ENCODE results near the gene SPI1. TPM values are rescaled to one million over a fixed set of nuclear protein-coding genes. Genes with fewer than 3 reads are reported as not detected.

Gene SPI1
- total RNA-seq, 2 experiments from 2014 or later: 71.2 to 79.6 TPM

DNA sequence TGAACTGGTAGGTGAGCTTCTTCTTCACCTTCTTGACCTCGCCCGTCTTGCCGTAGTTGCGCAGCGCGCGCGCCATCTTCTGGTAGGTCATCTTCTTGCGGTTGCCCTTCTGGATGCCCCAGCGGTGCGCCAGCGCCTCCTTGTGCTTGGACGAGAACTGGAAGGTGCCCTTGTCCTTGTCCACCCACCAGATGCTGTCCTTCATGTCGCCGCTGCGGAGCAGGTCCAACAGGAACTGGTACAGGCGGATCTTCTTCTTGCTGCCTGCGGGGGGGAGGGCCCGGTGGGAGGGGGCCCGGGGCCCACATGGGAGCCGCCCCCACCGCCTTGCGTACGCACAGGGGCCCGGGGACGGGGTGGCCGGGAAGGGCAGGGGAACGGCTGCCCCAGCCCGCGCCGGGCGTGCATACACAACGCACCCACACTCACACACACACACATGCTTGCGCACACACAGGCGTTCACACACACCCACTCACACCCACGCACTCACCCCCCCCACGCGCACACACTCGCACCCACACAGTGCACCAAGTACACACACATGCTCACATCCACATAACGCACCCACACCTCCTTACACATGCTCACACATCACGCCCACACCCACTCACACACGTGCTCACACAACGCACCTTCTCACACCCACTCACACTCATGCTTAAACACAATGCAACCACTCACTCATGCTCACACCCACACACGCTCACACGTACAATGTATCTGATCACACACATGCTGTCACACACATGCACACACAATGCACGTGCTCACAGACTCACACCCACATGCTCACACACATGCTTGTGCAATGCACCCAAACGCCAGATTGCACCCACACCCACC is 22.8 kb downstream of the SPI1 start:
- no peak overlapping the region for H3K4me3 ChIP-seq (ENCODE audit: low read depth, low read length, poor library complexity, severe bottlenecking)
- no TSS peak for BruUV-seq (replicated peaks)
- ChIA-PET CTCF (ENCODE audit: unreplicated experiment) (no interaction called here), POLR2A (no interaction called here)
- no peaks in the 10 kb centered on the region for H3K9me3 ChIP-seq (ENCODE audit: low read length)
- H3K27ac ChIP-seq (ENCODE audit: low read depth, low read length, poor library complexity, severe bottlenecking): no peak overlapping the region
- H4K20me1 ChIP-seq (ENCODE audit: insufficient read depth, low read length): no peaks in the 10 kb centered on the region
- no peak overlapping the region for H3K4me2 ChIP-seq (ENCODE audit: low read length)
- peaks cover 35% of the 10 kb centered on the region for H3K36me3 ChIP-seq (ENCODE audit: insufficient read depth, low read length)
- H2AFZ ChIP-seq (ENCODE audit: low read length): no peak overlapping the region
- H3K4me1 ChIP-seq (ENCODE audit: insufficient read depth, low read length, poor library complexity, severe bottlenecking): no peaks in the 10 kb centered on the region
- TF ChIP-seq EZH2phosphoT487 (IDR thresholded peaks at IDR 0.05; ENCODE audit: borderline replicate concordance, low read depth, low read length): no peak
- TF ChIP-seq, protein P1, sequence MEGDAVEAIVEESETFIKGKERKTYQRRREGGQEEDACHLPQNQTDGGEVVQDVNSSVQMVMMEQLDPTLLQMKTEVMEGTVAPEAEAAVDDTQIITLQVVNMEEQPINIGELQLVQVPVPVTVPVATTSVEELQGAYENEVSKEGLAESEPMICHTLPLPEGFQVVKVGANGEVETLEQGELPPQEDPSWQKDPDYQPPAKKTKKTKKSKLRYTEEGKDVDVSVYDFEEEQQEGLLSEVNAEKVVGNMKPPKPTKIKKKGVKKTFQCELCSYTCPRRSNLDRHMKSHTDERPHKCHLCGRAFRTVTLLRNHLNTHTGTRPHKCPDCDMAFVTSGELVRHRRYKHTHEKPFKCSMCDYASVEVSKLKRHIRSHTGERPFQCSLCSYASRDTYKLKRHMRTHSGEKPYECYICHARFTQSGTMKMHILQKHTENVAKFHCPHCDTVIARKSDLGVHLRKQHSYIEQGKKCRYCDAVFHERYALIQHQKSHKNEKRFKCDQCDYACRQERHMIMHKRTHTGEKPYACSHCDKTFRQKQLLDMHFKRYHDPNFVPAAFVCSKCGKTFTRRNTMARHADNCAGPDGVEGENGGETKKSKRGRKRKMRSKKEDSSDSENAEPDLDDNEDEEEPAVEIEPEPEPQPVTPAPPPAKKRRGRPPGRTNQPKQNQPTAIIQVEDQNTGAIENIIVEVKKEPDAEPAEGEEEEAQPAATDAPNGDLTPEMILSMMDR (conservative IDR thresholded peaks at IDR 0.05; ENCODE audit: low read length): peak; percentile 46
- H3K79me2 ChIP-seq (ENCODE audit: insufficient read depth, low read depth, low read length): no peaks in the 10 kb centered on the region
- DNase-seq (ENCODE audit: low spot score): no peak
- no peaks in the 10 kb centered on the region for H3K9me2 ChIP-seq (ENCODE audit: insufficient read depth, low read length)
- intact Hi-C loops (cut with micrococcal nuclease; ENCODE audit: unreplicated experiment): no loop called here

DNA sequence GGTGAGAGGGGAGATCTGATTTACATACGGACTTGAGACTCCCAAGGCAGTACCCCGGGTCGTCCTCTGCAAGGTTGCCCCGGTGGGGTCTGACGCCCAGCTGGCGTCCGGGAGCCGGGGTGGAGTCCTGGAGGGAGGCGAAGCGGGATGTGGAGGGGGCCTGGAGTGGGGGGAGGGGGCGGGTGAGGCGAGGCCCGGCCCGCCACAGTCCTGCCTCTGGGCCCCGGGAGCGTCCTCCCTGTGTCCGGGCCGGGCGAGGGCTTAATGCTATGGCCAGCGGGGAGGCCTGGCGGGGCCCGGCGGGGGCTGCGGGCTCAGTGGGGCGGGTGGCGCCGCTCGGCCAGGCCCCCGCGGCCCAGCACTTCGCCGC is 23.4 kb downstream of the SPI1 start:
- Histone ChIP-seq H3K4me1 (ENCODE audit: insufficient read depth, low read length, poor library complexity, severe bottlenecking) (no peaks in the 10 kb centered on the region), H3K9me2 (ENCODE audit: insufficient read depth, low read length) (no peaks in the 10 kb centered on the region), H4K20me1 (ENCODE audit: insufficient read depth, low read length) (no peaks in the 10 kb centered on the region), H3K36me3 (ENCODE audit: insufficient read depth, low read length) (peaks cover 34% of the 10 kb centered on the region), H2AFZ (ENCODE audit: low read length) (no peak overlapping the region), H3K9me3 (ENCODE audit: low read length) (no peaks in the 10 kb centered on the region), H3K4me2 (ENCODE audit: low read length) (no peak overlapping the region), H3K4me3 (ENCODE audit: low read depth, low read length, poor library complexity, severe bottlenecking) (no peak overlapping the region), H3K27ac (ENCODE audit: low read depth, low read length, poor library complexity, severe bottlenecking) (no peak overlapping the region), H3K79me2 (ENCODE audit: insufficient read depth, low read depth, low read length) (no peaks in the 10 kb centered on the region)
- intact Hi-C loops (cut with micrococcal nuclease; ENCODE audit: unreplicated experiment): no loop called here
- TF ChIP-seq, protein P1 (conservative IDR thresholded peaks at IDR 0.05; ENCODE audit: low read length): no peak
- no peak for TF ChIP-seq EZH2phosphoT487 (IDR thresholded peaks at IDR 0.05; ENCODE audit: borderline replicate concordance, low read depth, low read length)
- CTCF ChIA-PET (ENCODE audit: unreplicated experiment): no interaction called here
- BruUV-seq (replicated peaks): TSS peak; percentile 89
- POLR2A ChIA-PET: no interaction called here
- no peak for DNase-seq (ENCODE audit: low spot score)
